SIG-M5 (cell line): Measurements from ENCODE around the gene MPEG1.

Experiments used
- DNase-seq: peaks from one replicate; lab custom pipeline; 2025; lab: John Stamatoyannopoulos, UW

MPEG1 gene

GRCh38 chr11:59171508-59172322, 41.0 kb downstream of the MPEG1 start, which contains the start of gene DTX4:
Gene DTX4 (plus strand): TSS chr11:59172132. CDS start chr11:59172596, 464 bp downstream.
- DNase-seq, result peak; percentile 17

GRCh38 chr11:59164028-59164427, 48.7 kb downstream of the MPEG1 start:
- DNase-seq, result no peak
